Thoracic aorta (tissue), 2 donors: ENCODE results near the gene SLC12A4. TPM values are rescaled to one million over a fixed set of nuclear protein-coding genes. Genes with fewer than 3 reads are reported as not detected.

Experiments
- ATAC-seq: fragments of 150-250 bp; one replicate; pipeline ENCODE4 v1.8.0; 2017; ENCODE audit warnings: low read depth; ENCODE audit not compliant: insufficient number of reproducible peaks, low FRiP score
- DNase-seq: peaks from one replicate; pipeline ENCODE4 v3.0.0-alpha.2; 2020; ENCODE audit warnings: low spot score
- H3K27ac ChIP-seq, 2 donors: fragments of 200-600 bp; sonication (generic); 1 replicate in 1 of 2; 2 replicates in 1 of 2; pipeline ENCODE4 v1.5.1; 2016; ENCODE audit warnings: mild to moderate bottlenecking in 2 of 2, moderate library complexity in 2 of 2
- H3K27me3 ChIP-seq: fragments of 200-600 bp; sonication (generic); replicated peaks from 2 replicates; pipeline ENCODE4 v1.6.0; 2016; ENCODE audit warnings: mild to moderate bottlenecking; ENCODE audit not compliant: insufficient read depth
- H3K36me3 ChIP-seq: fragments of 200-600 bp; sonication (generic); one replicate; pipeline ENCODE4 v1.5.1; 2016
- H3K4me1 ChIP-seq, 2 donors: fragments of 200-600 bp; sonication (generic); 1 replicate in 1 of 2; 2 replicates in 1 of 2; pipeline versions ENCODE4 v1.5.1 to v1.6.0; 2016; ENCODE audit warnings: low read depth in 2 of 2, mild to moderate bottlenecking in 1 of 2; ENCODE audit not compliant: control insufficient read depth in 1 of 2
- H3K4me3 ChIP-seq: fragments of 200-600 bp; sonication (generic); 2 replicates; pipeline ENCODE4 v1.5.1; 2016; ENCODE audit warnings: mild to moderate bottlenecking
- H3K9me3 ChIP-seq: fragments of 200-600 bp; sonication (generic); 2 replicates; pipeline ENCODE4 v1.5.1; 2016
- CTCF ChIP-seq: fragments of 200-600 bp; sonication (generic); IDR thresholded peaks from one replicate; pipeline ENCODE4 v1.5.1; 2019; ENCODE audit warnings: antibody characterized with exemption
- total RNA-seq, 2 donors: library from RNA; depleted of rRNA; stranded (reverse); fragments of >200 nt; gene quantifications; one replicate each; pipeline versions ENCODE4 v1.1.0 to v1.2.3, GENCODE V29; 2016

Gene SLC12A4
- total RNA-seq, 2 donors from 2014 or later: 163 to 168 TPM

GRCh38 chr16:67936124-67936879, 32.1 kb downstream of the SLC12A4 start, which contains the start of gene PSMB10:
PSMB10 (minus strand) TSS chr16:67936850; CDS start chr16:67936749, 101 bp downstream.
- no peak for TF ChIP-seq CTCF

DNA sequence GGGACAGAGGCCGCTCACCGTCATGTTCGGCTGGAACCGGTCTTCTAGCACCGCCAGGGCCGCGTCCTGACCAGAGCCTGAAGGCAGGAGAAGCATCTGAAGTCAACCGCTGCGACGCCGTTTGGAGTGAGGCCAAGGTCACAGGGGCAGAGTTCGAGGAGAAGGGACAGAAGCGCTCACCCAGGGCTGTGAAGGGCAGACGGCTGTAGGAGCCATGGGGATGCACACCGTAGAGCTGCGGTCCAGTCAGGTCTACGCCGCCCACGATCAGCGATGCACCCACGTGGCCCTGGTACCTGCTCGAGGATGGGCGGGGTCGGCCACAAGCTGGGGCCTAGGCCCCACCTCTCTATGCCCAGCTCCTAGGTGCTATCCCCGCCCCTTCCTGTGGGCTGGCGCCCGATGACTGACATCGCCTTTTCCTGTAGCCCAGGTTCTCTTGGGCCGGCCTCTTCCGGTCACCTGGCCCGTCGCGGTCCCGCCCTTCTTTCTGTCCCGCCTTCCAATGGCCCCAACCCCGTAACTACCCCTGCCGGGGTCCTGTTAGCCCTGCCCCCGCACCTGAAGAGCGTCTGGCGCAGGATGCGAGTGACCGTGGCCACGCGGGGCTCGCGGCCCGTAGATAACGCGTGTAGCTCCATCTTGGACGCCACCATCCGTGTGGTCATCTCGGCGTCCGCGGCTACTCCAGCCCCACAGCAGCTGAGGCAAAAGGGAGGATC, 32.9 kb downstream of the SLC12A4 start:
- Histone ChIP-seq H3K27ac (peak overlapping the region; percentile 87 to 89), H3K36me3 (peaks cover 12% of the 10 kb centered on the region), H3K9me3 (no peaks in the 10 kb centered on the region), H3K4me1 (peaks cover 17 to 21% of the 10 kb centered on the region in 2 donors), H3K27me3 (no peaks in the 10 kb centered on the region), H3K4me3 (peak overlapping the region; percentile 100)
- ATAC-seq (peak; percentile 81), DNase-seq (peak; percentile 85)
- peak; percentile 10 for TF ChIP-seq CTCF

More at GRCh38 chr16:67936124-67936879, 32.1 kb downstream of the SLC12A4 start, which contains the start of gene PSMB10:
- no peaks in the 10 kb centered on the region for H3K27me3 ChIP-seq
- ATAC-seq (peak; percentile 4), DNase-seq (no peak)
- peak within 1 kb of the TSS; percentile 100 for H3K4me3 ChIP-seq
- peak within 1 kb of the TSS; percentile 87 to 89 for H3K27ac ChIP-seq
- H3K4me1 ChIP-seq: peaks cover 17 to 21% of the 10 kb centered on the region in 2 donors
- H3K36me3 ChIP-seq: peaks cover 13% of the 10 kb centered on the region
- no peaks in the 10 kb centered on the region for H3K9me3 ChIP-seq

- ATAC-seq (no peak), DNase-seq (no peak)
- peaks cover 11% of the 10 kb centered on the region for H3K36me3 ChIP-seq
- H3K27ac ChIP-seq: peak overlapping the region; percentile 87 to 89
- no peak for TF ChIP-seq CTCF
- H3K27me3 ChIP-seq: no peaks in the 10 kb centered on the region
- peaks cover 17 to 21% of the 10 kb centered on the region in 2 donors for H3K4me1 ChIP-seq
- no peaks in the 10 kb centered on the region for H3K9me3 ChIP-seq
- peak overlapping the region; percentile 100 for H3K4me3 ChIP-seq
Measured at GRCh38 chr16:67935101-67935401, 33.4 kb downstream of the SLC12A4 start.

DNA sequence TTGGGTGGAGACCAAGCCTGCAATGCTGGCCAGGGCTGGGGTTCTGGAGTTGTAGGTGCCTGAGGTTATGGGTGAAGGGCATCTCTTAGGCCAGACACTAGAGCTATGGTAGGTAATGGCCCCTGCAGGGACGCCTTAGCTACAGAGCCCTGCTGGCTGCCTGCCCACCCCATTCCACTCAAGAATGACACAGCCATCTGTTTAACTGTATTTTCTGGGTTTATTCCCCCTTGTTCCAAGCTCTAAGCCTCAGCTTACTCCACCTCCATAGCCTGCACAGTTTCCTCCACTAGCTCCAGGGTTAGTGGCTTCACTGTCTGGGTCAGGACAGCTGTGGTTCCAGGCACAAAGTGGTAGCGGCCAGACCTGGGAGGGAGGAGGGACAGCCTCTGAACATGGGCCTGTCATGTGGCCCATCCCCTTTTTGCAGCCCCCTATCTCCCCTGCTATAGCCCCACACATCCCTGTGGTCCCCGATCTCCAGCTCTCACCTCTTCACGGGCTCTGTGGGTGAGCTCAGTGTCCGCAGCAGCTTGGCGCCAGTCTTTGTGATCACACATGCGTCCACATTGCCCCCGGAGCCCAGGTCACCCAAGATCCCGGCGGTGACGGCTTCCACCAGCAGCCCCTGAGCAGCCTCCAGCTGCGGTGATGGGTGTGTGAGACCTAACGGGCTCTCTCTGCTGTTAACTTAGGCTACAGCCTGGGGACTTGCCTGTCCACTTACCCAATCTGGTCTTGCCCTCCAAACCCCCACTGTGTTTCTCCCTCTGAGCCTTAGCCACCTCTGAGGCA, 33.9 kb downstream of the SLC12A4 start:
- peaks cover 17 to 21% of the 10 kb centered on the region in 2 donors for H3K4me1 ChIP-seq
- H3K4me3 ChIP-seq: peak overlapping the region; percentile 100
- no peaks in the 10 kb centered on the region for H3K9me3 ChIP-seq
- peak overlapping the region in 1 of 2 donors; percentile 89 for H3K27ac ChIP-seq
- H3K27me3 ChIP-seq: no peaks in the 10 kb centered on the region
- TF ChIP-seq CTCF: no peak
- DNase-seq (no peak), ATAC-seq (no peak)
- peaks cover 11% of the 10 kb centered on the region for H3K36me3 ChIP-seq
